ENCODE results near the gene SBDS.
A peak's percentile ranks its signal among the peaks of the same experiment; 100 is the strongest.
"Not testable (repeated sequence)": the region's sequence is repeated elsewhere in the genome, so short reads cannot be mapped to it uniquely, and the experiment has no call there.

SBDS gene

DNA sequence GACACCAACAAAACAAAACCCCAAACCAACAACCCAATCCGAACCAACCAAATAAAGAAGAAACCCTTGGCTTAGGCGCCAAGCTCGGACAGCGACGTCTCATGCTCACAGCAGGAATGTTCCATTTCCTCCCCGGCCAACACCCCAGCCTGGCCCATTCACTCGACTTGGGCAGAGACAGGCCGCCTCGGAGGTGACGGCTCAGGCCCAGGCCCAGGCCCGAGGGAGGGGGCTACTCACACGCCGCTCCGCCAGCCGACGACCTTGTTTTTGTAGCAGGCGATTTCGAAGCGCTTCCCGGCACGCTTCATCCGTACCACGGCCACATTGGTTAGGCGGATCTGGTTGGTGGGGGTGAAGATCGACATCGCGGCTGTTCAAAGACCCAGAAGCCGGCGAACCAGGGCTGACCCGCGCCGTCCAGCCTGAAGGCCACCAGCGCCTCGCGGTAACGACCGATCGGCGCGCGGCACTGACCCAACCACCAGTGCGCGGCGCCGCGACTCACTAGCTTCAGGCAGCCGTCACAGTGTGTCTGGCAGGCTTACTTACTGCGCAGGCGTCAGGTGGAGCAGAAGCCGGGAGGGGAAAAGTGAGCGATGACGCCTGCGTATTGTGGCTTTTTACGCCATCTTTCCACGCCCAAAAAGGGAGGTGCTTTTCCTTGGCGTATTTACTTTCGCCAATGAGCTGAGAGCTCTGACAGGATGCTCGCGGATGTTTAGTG, at the start of gene SBDS:
SBDS (minus strand) TSS at position 537 of the 727 bp plus-strand sequence; CDS start at position 368, 169 bp downstream.
- DNase-seq (ENCODE audit: low read depth, low spot score) = peak; percentile 89

DNA sequence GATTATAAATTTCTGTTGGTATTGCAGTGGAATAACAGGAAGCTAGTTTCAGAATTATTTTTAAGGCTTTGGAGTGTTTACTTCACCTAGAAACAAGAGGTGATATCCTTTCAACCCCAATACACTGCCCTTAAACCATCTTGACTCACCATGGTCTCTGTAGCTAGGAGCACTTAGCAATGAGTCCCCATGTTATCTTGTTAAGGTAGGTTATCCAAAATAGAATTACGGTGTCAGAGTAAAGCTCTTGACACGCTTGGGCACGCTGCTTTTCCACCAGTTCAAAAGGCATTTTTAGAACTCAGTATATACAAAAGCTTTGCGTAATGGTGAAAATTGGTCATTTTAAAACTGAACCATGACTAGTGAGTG, 48.2 kb upstream of the SBDS start:
- not testable (repeated sequence) for DNase-seq (ENCODE audit: low read depth, low spot score)

DNA sequence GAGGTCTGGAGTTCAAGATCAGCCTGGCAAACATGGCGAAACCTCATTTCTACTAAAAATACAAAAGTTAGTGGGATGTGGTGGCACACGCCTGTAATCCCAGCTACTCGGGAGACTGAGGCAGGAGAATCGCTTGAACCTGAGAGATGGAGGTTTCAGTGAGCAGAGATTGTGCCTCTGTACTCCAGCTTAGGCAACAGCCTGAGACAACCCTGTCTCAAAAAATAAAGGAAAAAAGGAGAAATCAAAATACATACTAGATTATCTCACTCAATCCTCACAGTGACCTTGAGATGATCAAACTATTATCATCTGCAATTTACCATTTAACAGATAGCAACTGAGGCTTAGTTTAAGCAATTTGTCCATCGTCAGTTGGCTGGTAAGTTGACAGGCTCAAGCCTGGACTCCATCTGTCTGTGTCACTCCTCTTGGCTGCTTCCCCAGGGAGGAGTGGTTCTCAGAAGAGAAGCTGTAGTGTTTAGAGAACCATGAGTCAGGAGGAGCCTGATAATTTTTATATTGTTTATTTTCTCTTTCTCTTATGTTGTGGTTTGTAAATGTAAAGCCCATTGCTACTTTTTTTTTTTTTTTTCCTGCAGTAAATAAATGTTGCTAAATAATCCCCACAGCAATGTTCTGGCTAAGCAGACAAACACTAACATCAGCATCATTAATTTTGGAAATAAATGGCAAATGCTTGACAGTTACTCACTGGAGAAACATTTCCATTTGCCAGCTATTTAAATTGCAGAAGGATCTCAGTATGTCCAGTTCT, 47.6 kb upstream of the SBDS start:
- not testable (repeated sequence) for DNase-seq (ENCODE audit: low read depth, low spot score)

DNA sequence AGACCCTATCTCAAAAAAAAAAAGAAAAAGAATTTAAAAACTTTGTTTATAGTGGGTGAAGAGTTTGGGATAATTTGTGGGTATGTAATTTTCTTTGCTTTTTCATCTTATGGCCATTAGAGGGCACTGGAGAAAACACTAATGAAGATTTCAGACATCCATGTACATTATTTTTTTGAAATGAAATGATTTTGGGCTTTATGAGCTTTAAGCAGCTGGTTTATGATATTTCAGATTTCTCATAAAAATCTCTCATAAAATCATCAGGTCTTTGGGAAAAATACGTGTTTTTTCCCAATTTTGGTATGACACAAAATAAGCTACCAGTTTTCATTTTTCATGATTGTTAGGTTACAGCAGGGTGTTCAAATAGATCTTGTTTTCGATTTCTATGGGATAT, 45.4 kb upstream of the SBDS start:
- not testable (repeated sequence) for DNase-seq (ENCODE audit: low read depth, low spot score)

DNA sequence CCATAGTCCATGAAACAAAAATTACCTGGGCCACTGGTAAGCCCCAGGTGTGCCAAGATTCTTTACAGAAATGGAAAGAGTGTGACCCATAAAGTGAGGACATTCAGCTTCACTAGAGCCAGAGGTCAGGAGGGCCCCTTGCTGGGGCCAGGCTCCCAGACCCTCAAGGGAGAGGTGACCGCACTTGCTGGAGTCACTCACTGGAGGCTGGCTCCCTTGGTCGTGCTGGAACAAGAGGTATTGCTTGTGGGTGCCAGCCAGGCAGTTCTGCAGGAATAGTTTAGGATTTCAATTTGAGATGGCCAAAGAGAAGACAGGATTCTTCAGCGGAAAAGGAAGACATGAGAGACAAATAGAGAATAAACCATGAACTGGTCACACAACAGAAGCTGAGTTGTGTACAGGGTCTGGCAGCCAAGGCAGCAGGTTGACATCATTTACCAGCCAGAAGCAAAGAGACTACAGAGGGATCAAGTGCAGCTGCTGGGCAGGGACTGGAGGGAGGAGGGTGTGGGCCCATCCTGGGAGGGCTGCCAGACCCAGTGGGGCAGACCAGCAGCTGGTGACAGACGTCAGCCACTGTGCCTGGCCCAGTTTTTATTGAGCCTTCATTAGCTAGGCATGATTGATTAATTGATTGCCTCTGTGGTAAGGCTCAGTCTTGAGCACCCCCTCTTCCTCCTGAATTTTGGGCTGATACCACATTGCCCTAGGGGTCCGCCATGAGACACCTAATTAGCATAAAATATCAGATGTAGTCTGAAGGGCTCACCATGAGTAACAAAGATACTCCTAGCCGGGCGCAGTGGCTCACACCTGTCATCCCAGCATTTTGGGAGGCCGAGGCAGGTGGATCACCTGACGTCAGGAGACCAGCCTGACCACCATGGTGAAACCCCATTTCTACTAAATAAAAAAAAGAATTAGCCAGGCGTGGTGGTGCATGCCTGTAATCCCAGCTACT, 41.3 kb upstream of the SBDS start:
- DNase-seq (ENCODE audit: low read depth, low spot score) = not testable (repeated sequence)

DNA sequence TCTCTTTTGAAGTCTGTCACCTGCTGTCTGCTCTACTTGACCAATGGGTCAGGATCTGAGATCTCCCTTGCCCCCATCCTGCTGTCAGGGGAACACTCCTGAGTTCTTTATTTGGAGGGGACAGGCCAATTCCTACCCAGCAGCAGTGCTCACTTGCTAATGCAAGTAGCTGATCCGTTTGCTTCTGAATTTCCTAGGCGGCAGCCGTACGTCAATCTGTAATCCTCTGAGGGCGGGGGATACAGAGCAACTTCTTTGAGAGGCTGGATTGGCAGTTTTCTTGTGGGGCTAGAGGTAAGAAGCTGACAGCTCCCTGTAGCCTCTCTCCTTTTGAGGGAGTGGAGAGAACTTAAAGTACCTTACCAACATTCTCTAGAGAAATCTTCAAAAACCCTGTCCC, 37.9 kb upstream of the SBDS start:
- no peak for DNase-seq (ENCODE audit: low read depth, low spot score)

DNA sequence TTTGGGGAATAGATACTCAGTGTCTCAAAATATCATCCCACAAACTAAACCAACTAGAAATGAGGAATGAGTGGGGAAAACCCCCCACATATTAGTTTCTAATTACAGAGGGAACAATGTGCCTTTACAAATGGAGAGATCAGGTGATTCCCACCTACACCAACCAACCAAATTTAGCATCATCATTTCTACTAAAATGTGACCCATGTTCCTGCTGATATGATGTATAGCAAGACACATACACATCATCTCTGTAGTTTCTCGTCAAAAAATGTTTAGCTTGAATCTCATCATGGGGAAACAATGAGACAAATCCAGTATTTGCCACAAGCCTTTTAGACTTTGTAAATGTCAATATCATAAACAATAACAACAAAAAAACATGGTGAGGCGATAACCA, 36.3 kb upstream of the SBDS start:
- DNase-seq (ENCODE audit: low read depth, low spot score) = not testable (repeated sequence)

DNA sequence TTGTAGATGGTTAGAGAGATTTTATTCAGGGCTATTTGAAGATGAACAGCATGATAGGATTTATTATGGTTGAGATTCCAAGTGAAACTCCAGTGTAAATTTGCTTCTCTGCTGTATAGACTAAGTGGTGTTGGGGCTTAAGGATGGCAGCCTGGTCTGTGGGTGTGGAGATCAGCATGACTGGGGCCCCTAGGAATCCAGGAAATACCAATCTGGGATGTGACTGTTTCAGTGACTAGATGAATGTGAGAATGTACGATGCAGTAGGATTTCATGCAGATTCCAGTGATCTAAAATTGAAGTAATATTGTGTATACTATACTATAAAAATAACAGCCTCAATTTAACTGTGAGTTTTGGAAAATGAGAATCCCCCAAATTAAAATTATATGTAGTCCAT, 30.1 kb upstream of the SBDS start:
- DNase-seq (ENCODE audit: low read depth, low spot score) = not testable (repeated sequence)

DNA sequence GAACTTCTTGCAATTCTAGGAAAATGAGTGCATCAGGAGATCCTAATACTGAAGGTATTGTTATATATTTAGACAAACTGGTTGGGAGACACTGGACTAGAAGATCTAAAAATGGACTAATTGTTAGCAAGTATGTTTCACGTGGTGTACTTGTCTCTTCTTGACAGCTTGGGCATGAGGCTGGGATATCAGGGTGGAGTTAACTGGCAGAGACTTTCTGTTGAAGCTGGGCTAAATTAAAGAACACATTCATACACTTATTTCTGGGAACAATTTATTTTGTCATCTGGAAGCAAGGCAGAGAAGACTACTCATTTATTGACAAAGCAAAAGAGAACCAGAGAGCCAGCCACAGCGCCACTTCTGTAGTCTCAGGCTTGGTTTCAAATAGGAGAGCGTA, 27.1 kb upstream of the SBDS start:
- DNase-seq (ENCODE audit: low read depth, low spot score) = no peak

DNA sequence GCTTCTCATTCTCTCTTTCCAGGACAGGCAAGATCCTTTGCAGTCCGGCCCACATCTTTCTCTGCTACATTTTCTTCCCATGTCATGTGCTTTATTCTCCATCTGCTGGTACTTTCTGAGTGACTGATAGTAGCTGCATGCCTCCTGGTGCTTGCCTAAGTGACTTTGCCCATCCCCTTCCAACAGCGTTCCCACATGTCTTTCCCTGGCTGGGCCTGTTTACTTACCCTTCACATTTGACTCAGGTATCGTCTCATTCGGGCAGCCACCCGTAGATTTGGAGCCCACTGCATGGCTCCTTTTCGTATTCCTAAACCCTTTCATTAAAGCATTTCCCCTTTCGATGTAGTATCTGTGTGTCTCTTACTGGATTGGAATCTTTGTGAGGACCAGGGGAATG, 25.9 kb upstream of the SBDS start:
- no peak for DNase-seq (ENCODE audit: low read depth, low spot score)

DNA sequence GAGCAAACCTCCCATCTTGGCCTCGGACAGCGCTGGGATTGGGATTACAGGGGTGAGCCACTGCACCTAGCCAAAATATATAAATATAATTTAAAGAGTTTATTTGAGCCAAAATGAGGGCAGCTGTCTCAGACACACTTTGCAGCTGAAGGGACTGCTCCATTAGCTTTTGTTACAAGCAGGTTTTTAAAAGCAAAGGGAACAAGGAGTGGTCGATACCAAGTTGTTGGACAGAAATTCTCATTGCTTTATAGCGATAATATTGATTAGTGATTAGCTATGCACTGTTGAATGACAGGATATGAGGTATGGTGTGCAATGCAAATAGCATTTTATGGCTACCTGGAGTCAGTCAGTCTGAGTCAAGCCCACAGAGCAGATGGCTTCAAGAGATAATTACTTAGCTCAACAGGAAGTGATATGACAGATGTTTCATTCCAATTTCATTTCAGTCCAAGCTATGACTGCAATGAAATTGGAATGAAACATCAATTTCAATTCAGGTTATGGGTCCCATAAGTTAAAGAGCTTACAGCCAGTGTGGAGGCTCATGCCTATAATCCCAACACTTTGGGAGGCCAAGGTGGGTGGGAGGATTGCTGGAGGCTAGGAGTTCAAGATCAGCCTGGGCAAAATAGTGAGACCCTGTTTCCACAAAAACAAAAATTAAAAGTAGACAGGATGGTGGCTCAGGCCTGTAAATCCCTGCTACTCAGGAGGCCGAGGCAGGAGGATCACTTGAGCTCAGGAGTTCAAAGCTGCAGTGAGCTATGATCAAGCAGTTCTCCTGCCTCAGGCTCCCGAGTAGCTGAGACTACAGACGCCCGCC, 24.4 kb upstream of the SBDS start:
- no peak for DNase-seq (ENCODE audit: low read depth, low spot score)

DNA sequence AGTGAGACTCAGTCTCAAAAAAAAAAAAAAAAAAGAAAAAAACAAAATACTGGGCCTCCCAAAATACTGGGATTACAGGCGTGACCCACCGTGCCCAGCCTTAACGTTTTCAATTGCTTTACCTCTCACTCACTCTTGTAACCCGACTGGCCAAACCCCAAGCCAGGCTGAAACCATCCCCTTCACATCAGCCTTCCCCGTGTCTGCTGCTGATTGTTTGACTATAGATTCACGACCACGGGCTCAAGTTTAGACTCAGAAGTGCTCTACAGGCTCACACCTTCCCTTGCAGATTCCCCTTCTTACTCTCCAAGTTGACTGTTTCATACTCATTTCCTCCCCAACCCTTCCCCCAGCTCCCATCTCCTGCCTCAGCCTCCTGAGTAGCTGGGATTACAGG, 23.6 kb upstream of the SBDS start:
- DNase-seq (ENCODE audit: low read depth, low spot score) = no peak

DNA sequence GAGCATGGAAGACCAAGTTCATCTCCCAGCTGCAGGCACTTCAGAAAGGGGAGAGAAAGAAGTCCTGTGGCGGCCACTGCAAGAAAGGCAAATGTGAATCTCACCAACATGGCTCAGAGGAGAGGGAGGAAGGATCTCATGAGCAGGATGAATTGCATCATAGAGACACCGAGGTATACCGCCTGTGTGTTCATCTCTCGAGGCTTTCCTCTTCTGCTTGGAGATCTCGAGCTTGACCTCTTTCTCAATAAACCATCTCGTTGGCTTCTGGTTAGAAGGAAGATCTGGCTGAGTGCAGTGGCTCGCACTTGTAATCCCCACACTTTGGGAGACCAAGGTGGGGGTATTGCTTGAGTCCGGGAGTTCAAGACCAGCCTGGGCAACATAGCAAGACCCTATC, 22.6 kb upstream of the SBDS start:
- not testable (repeated sequence) for DNase-seq (ENCODE audit: low read depth, low spot score)

DNA sequence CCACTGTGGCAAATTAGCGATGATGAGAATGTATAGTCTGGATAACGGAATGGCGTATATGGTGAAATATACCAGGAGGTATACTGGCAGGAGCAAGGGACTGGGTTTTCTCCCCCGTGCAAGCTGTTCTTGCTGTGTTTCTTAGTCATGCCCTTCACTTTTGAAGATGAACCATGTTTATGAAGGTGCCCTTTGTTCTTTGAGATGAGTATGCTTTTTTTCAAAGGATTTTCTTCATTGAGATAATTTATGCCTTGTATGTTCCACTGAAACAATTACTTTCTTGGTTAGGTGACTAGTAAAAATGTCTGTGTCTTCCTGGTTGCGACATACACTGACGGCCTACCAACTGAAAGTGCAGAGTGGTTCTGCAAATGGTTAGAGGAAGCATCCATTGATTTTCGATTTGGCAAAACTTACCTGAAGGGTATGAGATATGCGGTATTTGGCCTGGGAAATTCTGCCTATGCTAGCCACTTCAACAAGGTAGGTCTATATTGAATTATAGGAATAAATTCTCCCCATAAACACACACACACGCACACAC, 18.8 kb upstream of the SBDS start:
- not testable (repeated sequence) for DNase-seq (ENCODE audit: low read depth, low spot score)

DNA sequence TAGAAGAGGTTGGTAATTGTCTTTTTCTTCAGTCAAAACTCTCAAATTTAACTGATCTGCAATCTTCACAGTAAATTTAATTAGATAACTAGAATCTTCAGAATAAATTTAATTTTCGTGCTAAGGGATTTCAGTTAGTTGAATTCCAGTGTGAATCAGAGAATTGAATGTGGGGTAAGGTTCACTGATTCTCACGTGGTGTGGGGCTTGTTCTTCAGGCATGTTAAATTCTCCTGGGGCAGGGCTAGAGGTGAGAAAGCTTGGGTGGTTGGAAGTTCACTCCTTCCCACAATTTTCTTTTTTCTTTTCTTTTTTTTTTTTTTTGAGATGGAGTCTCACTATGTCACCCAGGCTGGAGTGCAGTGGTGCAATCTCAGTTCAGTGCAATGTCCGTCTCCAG, 14.3 kb upstream of the SBDS start:
- not testable (repeated sequence) for DNase-seq (ENCODE audit: low read depth, low spot score)

DNA sequence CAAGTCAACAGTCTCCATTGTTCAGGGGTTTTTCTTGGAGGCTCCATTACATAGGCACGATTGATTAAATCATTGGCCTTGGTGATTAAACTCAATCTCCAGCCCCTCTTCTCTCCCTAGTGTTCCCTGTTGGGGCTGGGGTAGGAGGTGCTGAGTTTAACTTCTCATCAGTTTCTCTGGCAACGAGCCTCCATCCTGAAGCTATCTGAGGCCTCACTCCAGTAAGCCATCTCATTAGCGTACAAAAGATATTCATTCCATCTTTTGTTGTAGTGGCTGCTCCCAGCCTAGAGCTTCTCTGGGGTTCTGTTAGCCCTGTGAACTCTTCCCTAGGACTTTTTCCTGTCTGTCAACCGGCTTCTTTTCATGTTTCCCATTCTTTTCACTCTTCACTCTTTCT, 12.9 kb upstream of the SBDS start:
- no peak for DNase-seq (ENCODE audit: low read depth, low spot score)

DNA sequence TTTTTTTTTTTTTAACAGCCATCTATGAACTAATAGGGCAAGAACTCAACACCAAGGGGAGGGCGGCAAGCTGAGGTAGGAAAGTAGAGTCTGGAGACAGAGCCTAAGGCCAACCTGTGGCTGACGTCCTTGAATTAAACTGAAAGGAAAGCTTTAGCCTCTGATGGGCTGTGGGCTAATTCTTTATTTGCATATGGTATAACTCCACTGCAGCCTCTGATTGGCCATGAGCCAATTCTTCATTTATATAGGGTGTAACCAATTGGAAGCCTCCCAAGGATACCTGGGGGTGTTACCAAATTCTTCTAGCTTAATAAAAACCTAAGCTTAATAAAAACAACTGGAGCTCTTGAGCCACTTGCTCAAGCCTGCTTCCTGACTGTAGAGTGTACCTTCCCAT, 11.6 kb upstream of the SBDS start:
- DNase-seq (ENCODE audit: low read depth, low spot score) = no peak

DNA sequence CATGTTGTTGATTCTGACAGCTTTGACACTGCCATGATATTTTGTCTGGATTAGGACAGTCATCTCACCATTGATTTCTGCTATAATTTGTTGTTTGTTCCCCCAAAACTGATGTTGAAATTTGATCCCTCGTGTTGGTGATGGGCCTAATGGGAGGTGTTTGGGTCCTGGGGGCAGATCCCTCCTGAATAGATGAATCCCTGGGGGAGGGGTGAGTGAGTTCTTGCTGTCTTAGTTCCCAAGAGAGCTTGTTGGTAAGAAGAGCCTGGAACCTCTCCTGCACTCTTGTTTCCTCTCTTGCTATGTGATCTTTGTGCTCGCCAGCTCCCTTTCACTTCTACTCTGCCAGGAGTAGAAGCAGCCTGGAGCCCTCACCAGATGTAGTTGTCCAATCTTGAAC, 8.8 kb upstream of the SBDS start:
- not testable (repeated sequence) for DNase-seq (ENCODE audit: low read depth, low spot score)

DNA sequence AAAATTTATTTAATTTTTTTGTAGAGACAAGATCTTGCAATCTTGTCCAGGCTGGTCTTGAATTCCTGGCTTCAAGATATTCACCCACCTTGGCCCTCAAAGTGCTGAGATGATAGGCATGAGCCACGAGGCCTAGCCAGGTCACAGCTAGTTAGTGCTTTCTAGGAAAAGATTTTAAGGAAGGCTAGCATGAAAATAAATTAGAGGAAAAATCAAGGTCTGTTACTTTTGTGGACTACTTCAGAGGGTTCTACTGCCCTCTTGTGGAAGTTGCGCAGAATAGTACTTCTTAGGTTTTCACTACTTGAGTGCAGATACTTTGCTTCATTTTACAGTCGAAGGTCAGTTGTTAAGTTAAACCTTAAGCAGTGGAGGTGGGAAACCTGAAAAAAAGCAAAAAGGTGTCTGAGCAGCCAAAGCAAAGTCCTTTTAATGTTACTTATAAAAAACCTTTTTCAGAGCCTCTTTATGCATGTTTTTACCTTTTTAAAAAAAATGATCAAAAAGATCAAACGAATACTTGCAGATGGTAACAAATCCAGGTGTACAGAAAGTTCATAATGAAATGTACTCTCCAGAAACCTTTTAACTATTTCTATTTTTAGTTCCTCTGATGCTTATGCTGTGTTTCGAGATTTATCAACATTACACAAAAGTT, 5.3 kb upstream of the SBDS start:
- not testable (repeated sequence) for DNase-seq (ENCODE audit: low read depth, low spot score)
